ENCODE measurements around the gene CSF2RB.

- no peak for TF ChIP-seq POLR2A (IDR thresholded peaks at IDR 0.05; ENCODE audit: low read length)
- no peak for TF ChIP-seq GATA1 (IDR thresholded peaks at IDR 0.05; ENCODE audit: low read depth, low read length)
These were observed 48.2 kb downstream of the CSF2RB start for GRCh38 chr22:36961626-36962025.
